ENCODE data around the gene NFKBIB.

GRCh38 chr19:38880076-38880881 is 19.5 kb upstream of the NFKBIB start:
- TF ChIP-seq CTCF (IDR thresholded peaks at IDR 0.05) (no peak), EZH2 (IDR thresholded peaks at IDR 0.05) (no peak), EZH2phosphoT487 (IDR thresholded peaks at IDR 0.05) (no peak)

All from neural progenitor cell (in vitro differentiated cells).